Prostate gland (tissue), 2 donors: ENCODE data around the gene VSIG1. TPM values are rescaled to one million over a fixed set of nuclear protein-coding genes. Genes with fewer than 3 reads are reported as not detected.

ENCODE experiments used
- DNase-seq: peaks from one replicate; pipeline ENCODE4 v3.0.0-alpha.2; 2019; ENCODE audit warnings: low spot score
- H3K27ac ChIP-seq, 2 donors: fragments of 200-600 bp; sonication (generic); 2 replicates each; pipeline ENCODE4 v1.5.1; 2017 to 2019
- H3K27me3 ChIP-seq: fragments of 200-600 bp; sonication (generic); replicated peaks from 2 replicates; pipeline ENCODE4 v1.5.1; 2019; ENCODE audit not compliant: insufficient read depth
- H3K36me3 ChIP-seq, 2 donors: fragments of 200-600 bp; sonication (generic); 1 replicate in 1 of 2; 2 replicates in 1 of 2; pipeline versions ENCODE4 v1.5.1 to v1.8.1; 2017 to 2019
- H3K4me1 ChIP-seq: fragments of 200-600 bp; sonication (generic); replicated peaks from 2 replicates; pipeline ENCODE4 v1.5.1; 2019
- H3K4me3 ChIP-seq, 2 donors: fragments of 200-600 bp; sonication (generic); 2 replicates each; pipeline ENCODE4 v1.5.1; 2017 to 2019
- H3K9me3 ChIP-seq: fragments of 200-600 bp; sonication (generic); 2 replicates; pipeline ENCODE4 v1.5.1; 2017
- CTCF ChIP-seq, 4 experiments: fragments of 200-600 bp in 2 of 4; fragments of 450-650 bp in 2 of 4; sonication (generic) in 2 of 4; IDR thresholded peaks; 1 replicate in 3 of 4; 2 replicates in 1 of 4; pipeline ENCODE4 v1.5.1; 2016 to 2019; ENCODE audit warnings: antibody characterized with exemption in 4 of 4, mild to moderate bottlenecking in 2 of 4, moderate library complexity in 2 of 4
- POLR2A ChIP-seq: fragments of 450-650 bp; IDR thresholded peaks from one replicate; pipeline ENCODE4 v1.6.1; 2016; ENCODE audit warnings: antibody characterized with exemption, mild to moderate bottlenecking
- POLR2AphosphoS5 ChIP-seq: sonication (generic); formaldehyde crosslinking; IDR thresholded peaks from one replicate; pipeline ENCODE4 v1.6.1; 2017; ENCODE audit warnings: antibody characterized with exemption
- WGBS: methylation state at CpG from one replicate; pipeline ENCODE4 v1.1.5; 2018; 5-methylcytosine and 5-hydroxymethylcytosine counted together
- intact Hi-C: fragments of 100-400 bp; cut with DNase I; formaldehyde crosslinking; loops from one replicate; pipeline ENCODE4 v1.14.2; 2022
- total RNA-seq, 2 donors: library from RNA; depleted of rRNA; stranded (reverse); fragments of >200 nt; gene quantifications; one replicate each; pipeline ENCODE4 v1.1.0, GENCODE V29; 2016

VSIG1 gene
- total RNA-seq, 2 donors from 2014 or later: 0.41 to 250 TPM

GRCh38 chrX:108071578-108071977, 26.7 kb downstream of the VSIG1 start:
- intact Hi-C loops: no loop called here
- Histone ChIP-seq H3K4me3 (no peak overlapping the region), H3K27me3 (no peaks in the 10 kb centered on the region), H3K27ac (no peak overlapping the region), H3K36me3 (no peaks in the 10 kb centered on the region), H3K4me1 (no peaks in the 10 kb centered on the region), H3K9me3 (no peaks in the 10 kb centered on the region)
- no peak for DNase-seq
- WGBS: 88% methylated on average over 1 of the region's 1 CpG
- TF ChIP-seq CTCF (IDR thresholded peaks at IDR 0.05) (no peak), POLR2AphosphoS5 (no peak), POLR2A (no peak)

- no peak for TF ChIP-seq POLR2AphosphoS5
- TF ChIP-seq CTCF (IDR thresholded peaks at IDR 0.05): no peak
- TF ChIP-seq POLR2A: no peak
- DNase-seq: no peak
- intact Hi-C loops: no loop called here
- Histone ChIP-seq H3K27ac (no peak overlapping the region), H3K4me1 (no peaks in the 10 kb centered on the region), H3K9me3 (no peaks in the 10 kb centered on the region), H3K36me3 (no peaks in the 10 kb centered on the region), H3K4me3 (no peak overlapping the region), H3K27me3 (no peaks in the 10 kb centered on the region)
- 84% methylated on average over 5 of the region's 5 CpGs for WGBS
These were observed 27.9 kb downstream of the VSIG1 start for GRCh38 chrX:108072746-108073145.

- intact Hi-C loops: no loop called here
- WGBS: 60% methylated on average over 2 of the region's 2 CpGs
- Histone ChIP-seq H3K27me3 (no peaks in the 10 kb centered on the region), H3K36me3 (no peaks in the 10 kb centered on the region), H3K4me3 (no peak overlapping the region), H3K27ac (no peak overlapping the region), H3K9me3 (no peaks in the 10 kb centered on the region), H3K4me1 (no peaks in the 10 kb centered on the region)
- no peak for TF ChIP-seq CTCF (IDR thresholded peaks at IDR 0.05)
- no peak for TF ChIP-seq POLR2AphosphoS5
- TF ChIP-seq POLR2A: no peak
- no peak for DNase-seq
These were observed 36.2 kb downstream of the VSIG1 start for GRCh38 chrX:108081110-108081509.

- Histone ChIP-seq H3K27ac (no peak overlapping the region), H3K4me3 (no peak overlapping the region), H3K36me3 (no peaks in the 10 kb centered on the region), H3K9me3 (no peaks in the 10 kb centered on the region), H3K27me3 (no peaks in the 10 kb centered on the region), H3K4me1 (no peaks in the 10 kb centered on the region)
- DNase-seq: no peak
- 93% methylated on average over 6 of the region's 6 CpGs for WGBS
- intact Hi-C loops: no loop called here
- TF ChIP-seq CTCF (IDR thresholded peaks at IDR 0.05) (no peak), POLR2AphosphoS5 (no peak), POLR2A (no peak)
These were observed 42.9 kb downstream of the VSIG1 start for GRCh38 chrX:108087792-108088191.

GRCh38 chrX:108088511-108088910, 43.6 kb downstream of the VSIG1 start:
- H3K36me3 ChIP-seq: no peaks in the 10 kb centered on the region
- no peak overlapping the region for H3K27ac ChIP-seq
- no peaks in the 10 kb centered on the region for H3K9me3 ChIP-seq
- no peaks in the 10 kb centered on the region for H3K27me3 ChIP-seq
- WGBS: 68% methylated on average over 1 of the region's 1 CpG
- no peaks in the 10 kb centered on the region for H3K4me1 ChIP-seq
- intact Hi-C loops: no loop called here
- DNase-seq: no peak
- TF ChIP-seq CTCF (IDR thresholded peaks at IDR 0.05) (no peak), POLR2AphosphoS5 (no peak), POLR2A (no peak)
- H3K4me3 ChIP-seq: no peak overlapping the region
